T-cell (primary cell): Measurements from ENCODE around the gene NADK. TPM values are rescaled to one million over a fixed set of nuclear protein-coding genes. Genes with fewer than 3 reads are reported as not detected.

ENCODE experiments used
- ATAC-seq, 4 experiments: fragments of 200-7000 bp in 3 of 4; fragments of 150-1000 bp in 1 of 4; cut with Tn5 transposase; replicated peaks in 1 of 4; 1 replicate in 3 of 4; 2 replicates in 1 of 4; pipeline ENCODE4 v1.10.0; 2021; ENCODE audit warnings: moderate library complexity in 3 of 4, mild to moderate bottlenecking in 2 of 4, moderate number of reproducible peaks in 1 of 4
- CTCF ChIA-PET, 2 donors: fragments of 300-600 bp; sonication (Branson Sonifier 250); formaldehyde crosslinking; loops; one replicate each; lab custom pipeline; 2022; ENCODE audit warnings: antibody characterized with exemption in 2 of 2; lab: Charles Lee
- POLR2A ChIA-PET, 2 donors: fragments of 300-600 bp; sonication (Branson Sonifier 250); formaldehyde crosslinking; loops; one replicate each; lab custom pipeline; 2022; ENCODE audit warnings: antibody characterized with exemption in 2 of 2; lab: Charles Lee
- DNase-seq, 35 experiments: peaks; one replicate each; pipeline versions ENCODE4 v3.0.0 to v3.0.0-alpha.2; 2013 to 2023
- H3K27ac ChIP-seq: one replicate; pipeline ENCODE4 v1.5.1; 2013; ENCODE audit warnings: low read length
- H3K27me3 ChIP-seq, 2 experiments: replicated peaks in 1 of 2; 1 replicate in 1 of 2; 2 replicates in 1 of 2; pipeline versions ENCODE4 v1.6.1 to v1.7.0; 2013; ENCODE audit warnings: low read length in 1 of 2, mixed read lengths in 1 of 2; ENCODE audit not compliant: control insufficient read depth in 2 of 2, insufficient read depth in 2 of 2; ENCODE audit errors: extremely low read depth in 1 of 2
- H3K36me3 ChIP-seq, 2 donors: 1 replicate in 1 of 2; 2 replicates in 1 of 2; pipeline versions ENCODE4 v1.6.1 to v1.7.0; 2013; ENCODE audit warnings: low read length in 1 of 2; ENCODE audit not compliant: control insufficient read depth in 2 of 2, insufficient read depth in 1 of 2; ENCODE audit errors: extremely low read depth in 1 of 2
- H3K4me1 ChIP-seq, 2 experiments: 1 replicate in 1 of 2; 2 replicates in 1 of 2; pipeline versions ENCODE4 v1.6.1 to v1.7.0; 2013; ENCODE audit warnings: low read length in 2 of 2, mixed read lengths in 1 of 2; ENCODE audit not compliant: insufficient read depth in 2 of 2, control insufficient read depth in 1 of 2; ENCODE audit errors: extremely low read depth in 1 of 2
- H3K4me3 ChIP-seq, 2 donors: 1 replicate in 1 of 2; 2 replicates in 1 of 2; pipeline versions ENCODE4 v1.5.1 to v1.7.0; 2013; ENCODE audit warnings: mild to moderate bottlenecking in 2 of 2, low read length in 1 of 2, moderate library complexity in 1 of 2; ENCODE audit not compliant: control insufficient read depth in 1 of 2; ENCODE audit errors: extremely low read depth in 1 of 2
- H3K9me3 ChIP-seq: 2 replicates; pipeline ENCODE4 v1.7.0; 2013
- H3K27ac Mint-ChIP-seq, 2 donors: one replicate each; pipeline ENCODE4 v1.8.0; 2020 to 2021; ENCODE audit warnings: mild to moderate bottlenecking in 2 of 2, mixed read lengths in 2 of 2
- H3K27me3 Mint-ChIP-seq, 2 donors: one replicate each; pipeline ENCODE4 v1.8.0; 2021 to 2022; ENCODE audit warnings: mixed read lengths in 2 of 2
- H3K36me3 Mint-ChIP-seq: one replicate; pipeline ENCODE4 v1.8.0; 2021; ENCODE audit warnings: mixed read lengths
- H3K4me1 Mint-ChIP-seq, 3 donors: one replicate each; pipeline ENCODE4 v1.8.0; 2020 to 2022; ENCODE audit warnings: mixed read lengths in 3 of 3, mild to moderate bottlenecking in 1 of 3
- H3K4me3 Mint-ChIP-seq, 3 donors: one replicate each; pipeline ENCODE4 v1.8.0; 2020 to 2022; ENCODE audit warnings: mild to moderate bottlenecking in 3 of 3, mixed read lengths in 3 of 3, moderate library complexity in 3 of 3
- H3K9me3 Mint-ChIP-seq, 3 donors: one replicate each; pipeline ENCODE4 v1.8.0; 2020 to 2022; ENCODE audit warnings: mixed read lengths in 3 of 3
- WGBS: methylation state at CpG from one replicate; pipeline ENCODE4 v1.1.5; 2013; ENCODE audit warnings: missing lambda C conversion rate; ENCODE audit not compliant: insufficient coverage; 5-methylcytosine and 5-hydroxymethylcytosine counted together
- total RNA-seq, 35 experiments: library from RNA in 6 of 35; stranded (reverse) in 6 of 35; fragments of 120-200 nt in 1 of 35; gene quantifications; one replicate each; pipeline versions ENCODE4 v1.2.1 to v1.2.4 and lab custom pipeline; 2013 to 2026

The NADK gene
- total RNA-seq, 5 donors from 2014 or later (not counting 1 experiment from before 2014, with no cell fraction given) = 45.6 to 68.2 (median 58.0) TPM

DNA sequence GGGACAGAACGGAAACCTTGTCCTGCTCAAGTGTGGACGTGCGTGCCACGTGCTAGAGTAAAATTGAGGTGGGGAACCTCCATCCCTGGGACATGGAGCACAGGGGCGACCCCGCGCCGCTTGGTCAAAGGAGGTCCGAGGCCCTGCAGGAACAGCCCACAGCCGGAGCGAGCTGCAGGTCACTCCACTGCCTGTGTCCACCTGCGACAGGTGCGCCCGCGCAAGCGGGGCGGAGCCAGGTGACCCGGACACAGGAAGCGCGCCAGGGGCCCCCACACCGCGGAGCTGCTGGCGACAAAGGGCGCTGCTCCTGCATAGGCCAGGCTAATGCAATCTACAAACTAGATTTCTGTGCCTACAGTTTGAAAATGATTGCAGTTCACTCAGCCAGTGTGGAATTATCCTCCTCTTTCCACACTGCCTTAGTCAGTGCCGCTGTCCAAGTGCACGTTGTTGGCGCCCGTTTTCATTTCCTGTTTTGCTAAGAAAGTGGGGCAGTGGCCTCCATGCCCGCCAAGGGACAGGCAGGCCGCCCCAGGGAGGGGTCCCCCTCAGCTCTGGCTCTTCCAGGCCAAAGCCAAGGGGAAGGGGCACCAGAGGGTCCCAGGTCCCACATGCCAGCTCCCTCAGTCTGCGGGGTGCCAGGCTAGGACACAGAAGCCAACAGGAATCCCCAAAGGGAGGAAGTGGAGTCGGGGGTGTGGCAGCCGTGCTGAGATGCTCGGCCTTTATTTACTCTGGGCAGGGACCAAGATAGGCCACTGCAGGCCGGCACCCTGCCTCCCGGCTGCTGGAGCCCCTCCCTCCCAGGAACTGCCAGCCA lies 4.3 kb upstream of the NADK start:
- Mint-ChIP-seq H3K36me3 (peaks cover 28% of the 10 kb centered on the region), H3K4me3 (peak overlapping the region; percentile 24 to 67 (median 57)), H3K27me3 (no peaks in the 10 kb centered on the region), H3K27ac (peak overlapping the region; percentile 94 to 96), H3K4me1 (peaks cover 39 to 51% (median 46%) of the 10 kb centered on the region in 3 donors), H3K9me3 (no peaks in the 10 kb centered on the region)
- Histone ChIP-seq H3K27ac (peak overlapping the region; percentile 91), H3K4me1 (peaks cover 36 to 54% of the 10 kb centered on the region in 2 experiments), H3K4me3 (peak overlapping the region; percentile 8 to 49), H3K36me3 (peaks cover 5 to 29% of the 10 kb centered on the region in 2 donors), H3K9me3 (no peaks in the 10 kb centered on the region), H3K27me3 (no peaks in the 10 kb centered on the region)
- POLR2A ChIA-PET = no interaction called here
- ATAC-seq (peak in 2 of 4 experiments; percentile 1 to 5), DNase-seq (peak in 6 of 35 experiments; percentile 13 to 46 (median 27))
- WGBS = 28% methylated on average over 31 of the region's 36 CpGs
- CTCF ChIA-PET = interaction anchor here in 1 of 2 donors (0.6 kb wide), 1 partner anchor 188 kb away, joined by 3 read pairs; no protein-coding TSS in a partner anchor

DNA sequence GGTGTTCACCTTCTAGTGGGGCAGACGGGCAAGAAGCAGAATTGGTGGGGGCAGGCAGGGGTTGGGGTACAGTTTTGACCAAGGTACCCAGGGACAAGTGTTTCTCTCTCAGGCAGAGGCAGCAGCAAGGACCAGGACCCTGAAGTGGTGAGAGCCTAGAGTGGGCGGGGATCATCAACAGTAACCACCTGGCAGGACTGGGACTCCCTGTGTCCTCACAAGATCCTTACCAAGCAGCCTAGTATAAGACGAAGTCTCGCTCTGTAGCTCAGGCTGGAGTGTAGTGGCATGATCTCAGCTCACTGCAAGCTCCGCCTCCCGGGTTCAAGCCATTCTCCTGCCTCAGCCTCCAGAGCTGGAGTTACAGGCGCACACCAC lies 3.2 kb upstream of the NADK start:
- peaks cover 48 to 60% (median 56%) of the 10 kb centered on the region in 3 donors for H3K4me1 Mint-ChIP-seq
- Histone ChIP-seq H3K4me3 (no peak overlapping the region), H3K27ac (peak overlapping the region; percentile 91), H3K27me3 (no peaks in the 10 kb centered on the region), H3K4me1 (peaks cover 43 to 64% of the 10 kb centered on the region in 2 experiments), H3K9me3 (no peaks in the 10 kb centered on the region), H3K36me3 (peaks cover 5 to 19% of the 10 kb centered on the region in 2 donors)
- H3K27me3 Mint-ChIP-seq = no peaks in the 10 kb centered on the region
- 92% methylated on average over 6 of the region's 7 CpGs for WGBS
- H3K36me3 Mint-ChIP-seq = peaks cover 18% of the 10 kb centered on the region
- no peak for ATAC-seq
- ChIA-PET POLR2A (no interaction called here), CTCF (no interaction called here)
- peak overlapping the region; percentile 95 to 98 for H3K27ac Mint-ChIP-seq
- no peaks in the 10 kb centered on the region for H3K9me3 Mint-ChIP-seq
- peak overlapping the region in 2 of 3 donors; percentile 31 to 80 for H3K4me3 Mint-ChIP-seq
- DNase-seq = no peak

DNA sequence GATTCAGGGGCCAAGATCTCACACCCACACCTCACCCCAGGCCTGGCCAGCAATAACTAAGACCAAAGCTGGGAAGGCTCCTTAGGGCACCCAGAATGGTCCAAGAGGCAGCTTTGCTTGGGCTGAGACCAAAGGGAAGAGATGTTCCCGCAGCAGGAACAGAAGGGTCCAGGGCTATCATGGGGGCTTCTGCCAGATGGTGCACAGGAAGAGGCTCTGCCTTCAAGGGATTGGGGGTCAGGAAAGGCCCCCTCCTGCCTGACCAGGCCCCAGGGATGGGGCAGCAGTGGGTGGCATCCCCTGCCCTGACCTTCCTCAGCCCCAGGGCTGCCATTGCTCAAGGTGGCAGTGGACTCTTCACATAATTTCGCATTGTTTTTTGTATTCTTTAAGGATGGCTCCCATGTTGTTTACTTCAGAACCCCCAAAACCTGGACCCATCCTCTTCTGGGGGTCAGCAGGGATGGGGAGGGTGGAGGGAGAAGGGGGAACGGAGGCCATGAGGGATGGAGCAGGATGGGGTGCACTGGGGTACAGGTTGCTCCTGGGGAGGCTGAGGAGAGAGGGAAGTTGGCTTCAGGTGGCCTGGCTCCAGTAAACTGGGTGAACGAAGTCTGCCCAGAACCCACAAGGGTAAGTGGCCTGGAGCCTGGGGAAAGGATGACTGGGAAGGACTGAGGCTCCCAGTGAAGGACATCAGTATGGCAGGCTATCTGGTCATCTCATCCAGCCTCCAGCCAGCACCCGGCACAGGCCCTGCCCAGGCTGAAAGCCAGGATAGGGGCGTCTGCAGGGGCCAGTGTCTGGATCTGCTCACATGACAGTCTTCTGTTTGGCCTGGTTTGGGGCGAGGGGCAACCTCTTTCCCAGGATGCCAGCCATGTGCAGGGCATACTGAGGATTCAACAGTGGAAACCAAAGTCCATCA lies 2.6 kb upstream of the NADK start:
- peak overlapping the region in 1 of 2 donors; percentile 52 for H3K4me3 ChIP-seq
- Mint-ChIP-seq H3K4me1 (peaks cover 53 to 66% (median 61%) of the 10 kb centered on the region in 3 donors), H3K36me3 (peaks cover 13% of the 10 kb centered on the region), H3K9me3 (no peaks in the 10 kb centered on the region), H3K27ac (peak overlapping the region; percentile 95 to 98), H3K27me3 (no peaks in the 10 kb centered on the region), H3K4me3 (peak overlapping the region; percentile 76 to 83 (median 80))
- H3K36me3 ChIP-seq = peaks cover 8 to 12% of the 10 kb centered on the region in 2 donors
- POLR2A ChIA-PET = no interaction called here
- H3K4me1 ChIP-seq = peaks cover 43 to 69% of the 10 kb centered on the region in 2 experiments
- H3K9me3 ChIP-seq = no peaks in the 10 kb centered on the region
- no peaks in the 10 kb centered on the region for H3K27me3 ChIP-seq
- CTCF ChIA-PET = interaction anchor here in 1 of 2 donors (0.6 kb wide), 1 partner anchor 128 kb away, joined by 3 read pairs; no protein-coding TSS in a partner anchor
- peak in 1 of 4 experiments; percentile 0 for ATAC-seq
- DNase-seq = no peak
- WGBS = 64% methylated on average over 6 of the region's 7 CpGs
- H3K27ac ChIP-seq = peak overlapping the region; percentile 91

DNA sequence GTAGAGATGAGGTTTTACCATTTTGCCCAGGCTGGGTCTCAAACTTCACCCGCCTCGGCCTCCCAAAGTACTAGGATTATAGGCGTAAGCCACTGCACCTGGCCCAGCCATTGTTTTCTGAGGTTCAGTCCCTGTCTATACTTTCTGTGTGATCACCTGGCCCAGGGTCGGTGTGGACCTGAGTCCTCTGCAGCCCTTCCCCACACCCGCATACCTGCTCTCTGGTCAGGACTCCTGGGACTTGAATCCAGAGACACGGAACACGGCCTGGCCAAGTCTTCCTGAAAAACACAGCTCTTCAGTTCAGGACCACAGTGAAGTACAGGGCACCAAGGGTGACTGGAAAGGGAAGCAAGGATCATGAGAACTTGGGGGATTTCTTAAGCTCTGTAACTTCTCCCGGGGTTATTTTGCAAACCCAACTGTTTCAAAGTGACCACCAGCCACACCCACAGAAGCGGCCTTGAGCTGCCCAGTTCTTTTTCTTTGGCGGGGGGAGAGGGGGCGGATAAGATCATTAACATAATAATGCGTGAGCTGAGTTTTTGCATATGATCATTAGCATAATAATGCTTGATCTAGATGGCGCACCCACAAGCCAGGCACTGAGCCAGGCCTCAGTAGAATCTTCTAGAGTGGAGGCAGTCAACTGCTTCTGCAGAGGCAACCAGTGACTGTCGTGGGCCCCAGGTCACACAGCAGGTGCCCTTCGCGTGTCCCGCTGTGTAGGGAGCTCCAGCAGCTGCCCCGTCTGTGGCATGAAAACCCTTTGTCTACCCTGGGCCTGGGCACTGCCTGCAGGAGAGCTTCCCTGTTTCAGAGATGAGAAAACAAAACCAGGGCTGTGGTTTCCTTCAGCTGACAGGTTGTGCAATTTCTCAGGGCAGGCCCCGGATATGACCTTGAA lies 1.7 kb upstream of the NADK start:
- H3K27me3 ChIP-seq = no peaks in the 10 kb centered on the region
- 35% methylated on average over 11 of the region's 19 CpGs for WGBS
- H3K4me3 ChIP-seq = peak overlapping the region; percentile 49 to 52
- peak overlapping the region; percentile 91 for H3K27ac ChIP-seq
- Mint-ChIP-seq H3K9me3 (no peaks in the 10 kb centered on the region), H3K4me3 (peak overlapping the region; percentile 76 to 83 (median 80)), H3K4me1 (peaks cover 60 to 75% (median 70%) of the 10 kb centered on the region in 3 donors), H3K36me3 (peaks cover 4% of the 10 kb centered on the region), H3K27ac (peak overlapping the region; percentile 95 to 98), H3K27me3 (no peaks in the 10 kb centered on the region)
- no peaks in the 10 kb centered on the region for H3K9me3 ChIP-seq
- peaks cover 43 to 75% of the 10 kb centered on the region in 2 experiments for H3K4me1 ChIP-seq
- POLR2A ChIA-PET = interaction anchor here in 1 of 2 donors (0.5 to 0.6 kb wide), 2 partner anchors 81 to 167 kb away, joined by 3 to 9 read pairs; no protein-coding TSS in a partner anchor
- peak; percentile 33 to 76 (median 53) for DNase-seq
- ATAC-seq = peak; percentile 41 to 54 (median 48)
- H3K36me3 ChIP-seq = peaks cover 3 to 8% of the 10 kb centered on the region in 2 donors
- CTCF ChIA-PET = interaction anchor here in 1 of 2 donors (0.6 kb wide), 1 partner anchor 129 kb away, joined by 3 read pairs; no protein-coding TSS in a partner anchor

DNA sequence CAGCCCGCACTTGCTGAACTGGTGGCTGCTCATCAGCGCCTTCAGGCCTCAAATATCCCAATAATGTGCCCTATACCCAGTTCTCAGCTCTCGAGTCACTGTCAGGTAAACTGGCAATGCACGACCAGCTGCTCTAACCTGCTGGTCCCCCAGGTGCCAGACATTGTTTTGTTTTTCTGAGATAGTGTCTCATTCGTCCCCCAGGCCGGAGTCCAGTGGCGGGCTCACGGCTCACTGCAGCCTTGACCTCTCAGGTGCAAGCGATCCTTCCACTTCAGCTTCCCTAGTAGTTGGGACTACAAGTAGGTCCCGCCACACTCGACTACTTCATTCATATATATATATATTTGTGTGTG lies 1.0 kb upstream of the NADK start:
- ChIA-PET POLR2A (no interaction called here), CTCF (interaction anchor here in 1 of 2 donors (0.6 kb wide), 1 partner anchor 9 kb away, joined by 3 read pairs; no protein-coding TSS in a partner anchor)
- Mint-ChIP-seq H3K4me3 (peak overlapping the region; percentile 76 to 83 (median 80)), H3K36me3 (no peaks in the 10 kb centered on the region), H3K4me1 (peaks cover 60 to 76% (median 71%) of the 10 kb centered on the region in 3 donors), H3K27ac (peak overlapping the region; percentile 95 to 98), H3K27me3 (no peaks in the 10 kb centered on the region), H3K9me3 (no peaks in the 10 kb centered on the region)
- DNase-seq (no peak), ATAC-seq (no peak)
- no peaks in the 10 kb centered on the region for H3K9me3 ChIP-seq
- H3K27me3 ChIP-seq = no peaks in the 10 kb centered on the region
- WGBS = 47% methylated on average over 4 of the region's 11 CpGs
- peaks cover 0 to 3% of the 10 kb centered on the region in 2 donors for H3K36me3 ChIP-seq
- peak overlapping the region; percentile 91 for H3K27ac ChIP-seq
- peak overlapping the region; percentile 49 to 52 for H3K4me3 ChIP-seq
- H3K4me1 ChIP-seq = peaks cover 43 to 75% of the 10 kb centered on the region in 2 experiments
